ENCODE data around the gene WFDC11.
A peak's percentile ranks its signal among the peaks of the same experiment; 100 is the strongest.
"Not testable (repeated sequence)": the region's sequence is repeated elsewhere in the genome, so short reads cannot be mapped to it uniquely, and the experiment has no call there.

The WFDC11 gene

GRCh38 chr20:45670139-45670538 is at the start of gene WFDC11:
WFDC11 (minus strand) TSS chr20:45670239; CDS start chr20:45650600, 19,639 bp downstream.
- no peak for DNase-seq

DNA sequence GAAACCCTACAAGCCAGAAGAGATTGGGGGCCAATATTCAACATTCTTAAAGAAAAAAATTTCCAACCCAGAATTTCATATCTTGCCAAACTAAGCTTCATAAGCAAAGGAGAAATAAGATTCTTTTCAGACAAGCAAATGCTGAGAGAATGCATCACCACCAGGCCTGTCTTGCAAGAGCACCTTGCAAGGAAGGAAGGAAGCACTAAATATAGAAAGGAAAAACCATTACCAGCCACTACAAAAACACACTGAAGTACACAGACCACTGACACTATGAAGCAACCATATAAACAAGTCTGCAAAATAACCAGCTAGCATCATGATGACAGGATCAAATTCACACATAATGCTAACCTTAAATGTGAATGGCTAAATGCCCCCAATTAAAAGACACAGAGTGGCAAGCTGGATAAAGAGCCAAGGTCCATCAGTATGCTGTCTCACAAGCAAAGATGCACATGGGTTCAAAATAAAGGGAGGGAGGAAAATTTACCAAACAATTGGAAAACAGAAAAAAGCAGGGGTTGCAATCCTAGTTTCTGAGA is 46.2 kb upstream of the WFDC11 start:
- not testable (repeated sequence) for DNase-seq

GRCh38 chr20:45704969-45705637 is 35.1 kb upstream of the WFDC11 start, which contains the start of gene WFDC10B:
WFDC10B (minus strand) TSS chr20:45705019; CDS start chr20:45685992, 19,027 bp downstream.
- no peak for DNase-seq

- no peak for DNase-seq
Observed at GRCh38 chr20:45701873-45702272, 31.8 kb upstream of the WFDC11 start, which contains the start of gene WFDC13. WFDC13 (plus strand) TSS chr20:45702038; CDS start chr20:45702124, 86 bp downstream.

DNA sequence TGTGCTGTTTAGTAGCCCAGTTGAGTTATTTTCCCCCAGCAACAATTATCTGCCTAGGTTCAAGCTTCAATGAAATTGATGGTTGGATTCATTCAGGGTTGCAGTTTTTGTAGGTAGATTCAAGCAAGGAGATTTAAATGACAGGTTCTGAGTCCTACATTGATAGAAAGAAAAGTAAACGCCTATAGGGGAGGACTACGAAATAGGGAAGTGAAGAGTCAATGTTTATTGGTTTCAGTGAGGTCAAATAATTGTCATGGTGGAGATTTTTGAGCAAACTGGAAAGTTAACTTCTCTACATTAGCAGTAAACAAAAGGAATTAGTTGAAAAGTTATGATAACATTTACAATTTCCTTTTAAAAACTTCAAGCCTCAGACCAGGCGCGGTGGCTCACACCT is 31.1 kb upstream of the WFDC11 start:
- DNase-seq = no peak

GRCh38 chr20:45695496-45695895 is 25.5 kb upstream of the WFDC11 start:
- no peak for DNase-seq

DNA sequence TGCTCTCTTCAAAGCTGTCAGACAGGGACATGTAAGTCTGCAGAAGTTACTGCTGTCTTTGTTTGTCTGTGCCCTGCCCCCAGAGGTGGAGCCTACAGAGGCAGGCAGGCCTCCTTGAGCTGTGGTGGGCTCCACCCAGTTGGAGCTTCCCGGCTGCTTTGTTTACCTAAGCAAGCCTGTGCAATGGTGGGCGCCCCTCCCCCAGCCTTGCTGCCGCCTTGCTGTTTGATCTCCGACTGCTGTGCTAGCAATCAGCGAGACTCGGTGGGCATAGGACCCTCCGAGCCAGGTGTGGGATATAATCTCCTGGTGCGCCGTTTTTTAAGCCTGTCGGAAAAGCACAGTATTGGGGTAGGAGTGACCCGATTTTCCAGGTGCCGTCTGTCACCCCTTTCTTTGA is 23.3 kb upstream of the WFDC11 start:
- not testable (repeated sequence) for DNase-seq

DNA sequence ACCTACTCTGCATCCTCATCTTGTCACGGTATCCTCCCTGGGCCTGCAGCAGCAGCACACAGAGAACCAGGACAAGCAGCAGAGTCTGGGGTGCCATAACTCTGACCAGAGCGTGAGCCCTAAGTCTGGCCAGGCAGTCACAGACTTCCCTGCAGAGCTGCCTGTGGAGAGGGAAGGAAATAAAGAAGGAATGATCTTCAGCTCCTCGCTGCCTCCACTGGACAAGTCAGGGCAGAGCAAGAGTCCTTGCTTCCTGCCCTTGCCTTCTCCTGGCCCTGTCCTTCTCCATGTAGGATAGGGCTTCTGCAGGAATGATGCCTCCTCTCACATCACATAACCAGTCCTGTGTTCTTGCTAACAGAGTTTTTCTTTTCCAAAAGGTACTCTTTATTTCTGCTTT is 15.9 kb upstream of the WFDC11 start:
- no peak for DNase-seq

- DNase-seq = no peak
Observed at GRCh38 chr20:45679650-45680049, 9.6 kb upstream of the WFDC11 start.

- no peak for DNase-seq
Observed at GRCh38 chr20:45672765-45673164, 2.7 kb upstream of the WFDC11 start.

- not testable (repeated sequence) for DNase-seq
Observed at GRCh38 chr20:45657038-45657437, 13.0 kb downstream of the WFDC11 start.

GRCh38 chr20:45651726-45652125 is 18.3 kb downstream of the WFDC11 start:
- DNase-seq = not testable (repeated sequence)

DNA sequence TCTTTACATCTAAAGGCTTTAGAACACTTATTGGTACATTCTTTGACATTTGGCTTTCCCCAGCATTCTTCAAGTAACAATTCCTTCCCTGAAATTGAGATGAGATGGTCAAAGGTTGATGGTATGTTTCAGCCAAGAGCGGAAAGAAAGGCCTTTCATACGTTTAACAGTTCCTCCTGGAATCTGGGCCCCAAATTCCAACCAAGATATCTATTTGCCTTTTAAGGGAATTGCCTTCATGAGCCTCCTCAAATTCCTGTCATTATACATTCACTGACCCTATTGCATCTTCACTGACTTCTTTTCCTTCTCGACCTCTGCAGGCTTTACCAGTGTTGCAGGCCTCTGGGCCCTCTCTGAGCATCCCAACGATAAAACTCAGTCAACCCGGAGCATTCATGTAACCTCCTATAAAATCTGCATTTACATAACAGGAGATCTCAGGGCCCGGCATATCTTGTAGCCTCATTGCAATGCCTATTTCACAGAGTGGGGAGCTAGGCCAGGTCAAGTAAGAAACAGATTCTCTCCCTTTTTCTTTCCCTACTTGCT is 20.7 kb downstream of the WFDC11 start:
- DNase-seq = no peak

DNA sequence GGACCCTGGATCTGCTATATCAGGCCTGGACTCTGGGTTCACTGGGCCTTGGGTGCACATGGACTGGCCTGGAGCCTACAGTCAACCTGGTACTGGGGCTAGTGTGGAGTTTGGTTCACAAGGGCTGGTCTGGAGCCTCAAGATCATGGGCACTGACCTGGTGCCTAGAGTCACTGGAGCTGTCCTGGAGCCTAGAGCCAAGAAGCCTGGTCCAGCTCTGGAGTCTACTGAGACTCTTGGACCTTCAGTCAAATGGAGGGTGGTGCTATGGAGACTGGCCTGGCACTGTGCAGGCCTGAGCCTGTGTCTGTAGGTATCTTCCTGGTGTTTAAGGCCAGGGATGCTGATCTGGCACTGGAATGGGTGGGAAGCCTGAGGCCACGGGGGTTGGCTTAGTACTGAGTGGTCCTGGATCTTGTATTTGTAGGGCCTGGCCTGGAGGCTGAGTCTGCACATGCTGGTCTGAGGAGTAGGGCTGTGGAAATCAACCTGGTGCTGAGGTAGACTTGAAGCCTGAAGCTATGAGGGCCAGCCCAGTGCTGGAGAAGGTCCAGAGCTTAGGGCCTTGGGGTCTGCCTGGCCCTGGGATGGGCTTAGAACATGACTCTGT is 22.5 kb downstream of the WFDC11 start:
- no peak for DNase-seq

- no peak for DNase-seq
Observed at GRCh38 chr20:45646875-45647274, 23.2 kb downstream of the WFDC11 start.

- not testable (repeated sequence) for DNase-seq
Observed at GRCh38 chr20:45645869-45646268, 24.2 kb downstream of the WFDC11 start.

DNA sequence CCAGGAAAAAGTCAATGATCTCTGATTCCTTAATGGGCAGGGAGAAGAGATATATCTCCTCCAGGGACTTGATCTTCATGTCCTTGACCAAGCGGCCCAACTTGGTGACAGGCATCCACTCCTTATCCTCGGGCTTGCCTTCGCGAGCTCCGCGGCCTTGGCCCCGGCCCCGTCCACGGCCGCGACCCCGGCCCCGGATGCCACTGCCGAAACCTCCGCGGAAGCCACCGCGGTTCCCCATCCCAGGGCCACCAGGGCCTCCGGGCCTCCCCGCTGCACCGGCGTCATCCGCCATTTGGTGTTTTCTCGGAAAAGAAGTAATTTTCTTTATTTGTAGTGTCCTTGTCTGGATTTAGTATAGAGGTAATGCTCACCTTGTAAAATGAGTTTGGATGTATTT is 29.0 kb downstream of the WFDC11 start:
- DNase-seq = not testable (repeated sequence)

GRCh38 chr20:45639687-45640086 is 30.4 kb downstream of the WFDC11 start:
- no peak for DNase-seq

GRCh38 chr20:45636513-45636912 is 33.5 kb downstream of the WFDC11 start:
- DNase-seq = no peak

DNA sequence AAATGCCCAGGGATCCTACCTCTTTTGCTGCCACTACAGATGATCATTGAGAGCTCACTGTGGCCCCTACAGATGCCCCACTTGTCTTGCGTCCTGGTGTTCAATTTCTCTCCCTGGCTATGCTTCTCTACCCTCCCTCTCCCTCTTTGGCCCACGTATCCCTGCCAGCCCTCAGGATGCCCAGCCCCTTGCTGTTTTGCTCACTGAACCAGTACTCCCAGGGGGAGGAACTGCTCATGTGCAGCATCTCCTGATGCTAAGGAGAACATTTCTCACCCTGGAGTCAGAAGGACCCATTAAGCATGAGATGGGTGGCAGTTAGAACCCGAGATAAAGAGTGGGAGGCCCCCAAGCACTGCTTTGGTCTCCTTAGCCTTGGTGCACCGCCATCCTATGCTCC is 38.9 kb downstream of the WFDC11 start, which contains the start of gene WFDC9:
Gene WFDC9 (minus strand): TSS at position 101 of the 400 bp plus-strand sequence. CDS start 21,103 bp downstream, outside the sequence.
- DNase-seq = no peak

DNA sequence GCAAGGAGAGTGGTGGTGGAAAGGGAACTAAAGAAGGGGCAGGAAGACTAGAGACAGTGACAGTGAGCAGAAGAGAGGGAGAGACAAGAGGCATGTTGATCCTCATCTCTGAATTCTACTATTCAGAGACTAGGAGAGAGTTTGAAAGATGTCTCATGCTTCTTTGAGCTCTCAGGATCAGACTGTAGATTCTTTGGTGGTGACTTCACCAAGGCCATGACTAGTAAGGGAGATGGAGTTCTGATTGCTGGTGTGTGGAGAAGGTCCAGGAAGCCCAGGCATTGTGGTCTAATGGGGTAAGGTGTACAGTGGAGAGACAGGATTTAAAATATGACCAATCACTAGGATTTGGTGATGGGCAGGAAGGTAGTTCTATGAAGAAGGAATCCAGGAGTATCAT is 39.7 kb downstream of the WFDC11 start:
- DNase-seq = no peak

GRCh38 chr20:45629496-45630100 is 40.4 kb downstream of the WFDC11 start, which contains the start of gene WFDC10A:
WFDC10A (plus strand) TSS chr20:45629739; CDS start chr20:45629814, 75 bp downstream.
- DNase-seq = peak; percentile 61

GRCh38 chr20:45626540-45626939 is 43.5 kb downstream of the WFDC11 start:
- DNase-seq = no peak

All from activated CD8-positive, alpha-beta memory T cell treated with anti-CD3 and anti-CD28 coated beads for 24 hours (primary cell).